CD1c-positive myeloid dendritic cell (primary cell): ENCODE measurements around the gene KCNAB1.
"Not testable (repeated sequence)": the region's sequence is repeated elsewhere in the genome, so short reads cannot be mapped to it uniquely, and the experiment has no call there.

Experiments used
- DNase-seq: peaks from one replicate; pipeline ENCODE4 v3.0.0-alpha.2; 2016; ENCODE audit errors: extremely low spot score

The KCNAB1 gene

DNA sequence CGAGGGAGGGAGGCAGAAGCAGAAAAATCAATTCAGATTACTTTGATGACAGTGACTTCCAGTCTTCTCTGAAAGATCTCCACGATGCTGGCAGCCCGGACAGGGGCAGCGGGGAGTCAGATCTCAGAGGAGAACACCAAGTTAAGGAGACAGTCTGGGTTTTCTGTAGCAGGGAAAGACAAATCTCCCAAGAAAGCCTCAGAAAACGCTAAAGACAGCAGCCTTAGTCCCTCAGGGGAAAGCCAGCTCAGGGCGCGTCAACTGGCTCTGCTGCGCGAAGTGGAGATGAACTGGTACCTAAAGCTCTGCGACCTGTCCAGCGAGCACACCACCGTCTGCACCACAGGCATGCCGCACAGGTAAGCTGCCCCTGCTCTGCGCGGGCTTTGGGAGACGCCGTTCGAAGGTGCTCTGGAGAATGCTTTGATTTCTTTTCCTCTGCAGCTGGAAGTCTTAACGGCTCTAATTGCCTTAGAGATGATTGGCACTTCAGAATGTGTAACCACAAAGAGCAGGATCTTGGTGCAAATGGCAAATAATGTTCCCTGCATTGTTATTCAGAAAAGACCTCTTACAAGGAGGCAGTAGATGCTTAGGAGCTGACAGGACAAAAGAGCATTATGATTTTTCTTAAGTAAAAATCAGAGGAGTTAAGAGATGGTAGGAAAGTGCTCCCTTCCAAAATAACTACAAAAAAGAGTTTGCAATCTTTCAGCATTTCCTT, at the start of gene KCNAB1:
KCNAB1 (plus strand) TSS at position 51 of the 724 bp plus-strand sequence.
- DNase-seq: no peak

DNA sequence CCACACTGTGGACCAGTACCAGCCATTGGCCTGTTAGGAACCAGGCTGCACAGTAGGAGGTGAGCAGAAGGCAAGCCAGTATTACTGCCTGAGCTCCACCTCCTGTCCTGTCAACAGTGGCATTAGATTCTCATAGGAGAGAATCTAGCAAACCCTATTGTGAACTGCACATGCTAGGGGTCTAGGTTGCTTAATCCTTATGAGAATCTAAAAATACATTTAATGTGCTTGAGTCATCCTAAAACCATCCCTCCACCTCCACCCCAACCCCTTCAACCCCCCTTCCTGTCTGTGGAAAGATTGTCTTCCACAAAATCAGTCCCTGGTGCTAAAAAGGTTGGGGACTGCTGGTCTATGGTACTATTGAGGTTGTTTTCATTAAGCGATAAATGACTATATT, 49.3 kb upstream of the KCNAB1 start:
- no peak for DNase-seq

DNA sequence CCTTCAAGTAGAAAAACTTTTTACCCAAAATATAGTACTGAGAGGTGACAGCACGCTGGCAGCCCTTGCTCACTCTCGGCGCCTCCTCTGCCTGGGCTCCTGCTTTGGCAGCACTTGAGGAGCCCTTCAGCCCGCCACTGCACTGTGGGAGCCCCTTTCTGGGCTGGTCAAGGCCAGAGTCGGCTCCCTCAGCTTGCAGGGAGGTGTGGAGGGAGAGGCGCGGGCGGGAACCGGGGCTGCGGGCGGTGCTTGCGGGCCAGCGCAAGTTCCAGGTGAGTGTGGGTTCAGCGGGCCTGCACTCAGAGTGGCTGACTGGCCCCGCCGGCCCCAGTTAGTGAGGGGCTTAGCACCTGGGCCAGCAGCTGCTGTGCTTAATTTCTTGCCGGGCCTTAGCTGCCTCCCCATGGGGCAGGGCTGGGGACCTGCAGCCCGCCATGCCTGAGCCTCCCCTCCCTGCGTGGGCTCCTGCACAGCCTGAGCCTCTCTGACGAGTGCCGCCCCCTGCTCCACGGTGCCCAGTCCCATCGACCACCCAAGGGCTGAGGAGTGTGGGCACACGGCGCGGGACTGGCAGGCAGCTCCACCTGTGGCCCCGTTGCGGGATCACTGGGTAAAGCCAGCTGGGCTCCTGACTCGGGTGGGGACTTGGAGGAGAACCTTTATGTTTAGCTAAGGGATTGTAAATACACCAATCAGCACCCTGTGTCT, 47.3 kb upstream of the KCNAB1 start:
- DNase-seq: not testable (repeated sequence)

DNA sequence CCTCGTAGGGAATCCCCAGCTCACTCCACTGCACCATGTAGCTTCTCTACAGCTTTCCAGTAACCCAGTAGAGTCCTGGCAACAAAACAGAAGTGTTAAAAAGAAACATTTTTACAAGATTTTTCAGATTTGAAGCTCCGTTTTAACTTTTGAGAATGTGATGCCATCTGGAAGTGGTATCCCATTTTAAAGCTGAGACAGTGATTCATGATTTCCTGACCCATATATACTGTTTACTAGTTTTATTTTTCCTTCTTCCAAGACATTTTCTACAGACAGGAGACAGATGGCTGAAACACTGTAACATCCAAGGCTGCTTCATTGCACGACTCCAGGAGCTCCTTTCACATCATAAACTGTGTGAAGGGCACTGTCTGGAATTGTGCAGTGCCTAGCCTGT, 30.3 kb upstream of the KCNAB1 start:
- no peak for DNase-seq

DNA sequence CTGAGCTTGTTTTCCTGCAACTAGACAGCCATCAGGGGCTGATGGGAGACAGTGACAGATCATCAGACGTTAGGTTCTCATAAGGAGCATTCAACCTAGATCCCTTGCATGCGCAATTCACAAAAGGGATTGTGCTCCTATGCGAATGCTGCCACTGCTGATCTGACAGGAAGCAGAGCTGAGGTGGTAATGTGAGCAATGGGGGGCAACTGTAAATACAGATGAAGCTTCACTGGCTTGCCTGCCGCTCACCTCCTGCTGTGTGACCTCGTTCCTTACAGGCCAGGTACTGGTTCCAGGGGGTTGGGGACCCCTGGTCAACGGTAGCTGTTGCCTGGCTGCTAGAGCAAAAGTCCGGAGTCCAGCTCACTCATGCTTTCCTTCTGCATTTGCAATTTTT, 26.4 kb upstream of the KCNAB1 start:
- DNase-seq: no peak

DNA sequence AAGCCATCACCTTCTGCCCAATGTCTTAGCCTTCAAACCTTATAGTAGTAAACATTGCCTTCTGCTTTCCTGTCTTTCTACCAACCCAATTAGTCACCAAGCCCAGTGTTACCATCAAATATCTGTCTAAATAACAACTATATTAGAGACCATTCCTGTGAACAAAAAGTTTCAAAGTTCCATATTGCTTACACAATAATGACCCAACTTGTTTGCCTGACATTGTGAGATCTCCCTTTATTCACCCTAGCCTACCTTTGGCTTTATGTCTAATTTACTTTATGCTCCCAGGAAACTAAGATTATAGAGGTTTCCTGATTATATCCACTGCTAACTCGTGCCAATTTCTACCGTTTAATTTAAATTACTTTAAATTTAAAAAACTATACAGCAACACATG, 26.0 kb upstream of the KCNAB1 start:
- DNase-seq: no peak

DNA sequence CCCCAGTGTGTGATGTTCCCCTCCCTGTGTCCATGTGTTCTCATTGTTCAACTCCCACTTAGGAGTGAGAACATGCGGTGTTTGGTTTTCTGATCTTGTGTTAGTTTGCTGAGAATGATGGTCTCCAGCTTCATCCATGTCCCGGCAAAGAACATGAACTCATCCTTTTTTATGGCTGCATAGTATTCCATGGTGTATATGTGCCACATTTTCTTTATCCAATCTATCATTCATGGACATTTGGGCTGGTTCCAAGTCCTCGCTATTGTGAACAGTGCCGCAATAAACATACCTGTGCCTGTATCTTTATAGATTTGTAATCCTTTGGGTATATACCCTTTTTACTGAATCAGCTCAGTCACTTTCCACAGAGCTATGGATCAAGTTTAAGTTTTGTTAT, 24.7 kb upstream of the KCNAB1 start:
- DNase-seq: not testable (repeated sequence)

DNA sequence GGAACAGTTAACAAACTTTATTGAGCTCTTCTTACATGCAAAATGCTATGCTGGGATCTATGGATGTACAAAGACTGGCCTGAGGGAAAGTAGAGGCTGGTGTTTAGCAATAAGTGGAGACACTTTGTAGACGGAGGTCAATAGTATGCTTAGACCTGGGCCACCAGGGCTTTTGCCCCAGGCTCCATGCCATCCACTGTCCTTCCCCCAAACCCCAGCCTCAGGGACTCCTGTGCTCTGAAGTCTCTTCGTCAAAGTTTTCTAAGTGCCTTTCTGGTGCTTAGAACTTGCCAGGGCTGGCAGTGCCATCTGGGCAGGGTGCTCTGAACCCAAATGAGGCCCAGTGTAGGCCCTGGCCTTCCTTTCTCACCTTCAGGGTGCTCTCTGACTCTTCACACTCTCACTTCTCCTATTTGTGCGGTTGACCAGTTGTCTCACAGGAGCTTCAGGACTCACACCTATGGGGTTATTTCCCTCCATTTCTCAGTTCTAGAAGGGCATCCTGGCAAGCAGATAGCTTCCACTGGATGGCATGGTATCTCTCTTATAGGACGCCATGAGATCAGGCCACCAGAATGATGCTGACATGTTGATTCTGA, 21.8 kb upstream of the KCNAB1 start:
- no peak for DNase-seq

DNA sequence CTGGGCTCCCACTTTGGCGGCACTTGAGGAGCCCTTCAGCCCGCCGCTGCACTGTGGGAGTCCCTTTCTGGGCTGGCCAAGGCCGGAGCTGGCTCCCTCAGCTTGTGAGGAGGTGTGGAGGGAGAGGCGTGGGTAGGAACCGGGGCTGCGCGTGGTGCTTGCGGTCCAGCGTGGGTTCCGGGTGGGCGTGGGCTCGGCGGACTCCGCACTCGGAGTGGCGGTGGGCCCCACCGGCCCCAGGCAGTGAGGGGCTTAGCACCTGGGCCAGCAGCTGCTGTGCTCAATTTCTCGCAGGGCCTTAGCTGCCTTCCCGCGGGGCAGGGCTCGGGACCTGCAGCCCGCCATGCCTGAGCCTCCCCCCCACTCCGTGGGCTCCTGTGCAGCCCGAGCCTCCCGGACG, 21.0 kb upstream of the KCNAB1 start:
- DNase-seq: not testable (repeated sequence)

DNA sequence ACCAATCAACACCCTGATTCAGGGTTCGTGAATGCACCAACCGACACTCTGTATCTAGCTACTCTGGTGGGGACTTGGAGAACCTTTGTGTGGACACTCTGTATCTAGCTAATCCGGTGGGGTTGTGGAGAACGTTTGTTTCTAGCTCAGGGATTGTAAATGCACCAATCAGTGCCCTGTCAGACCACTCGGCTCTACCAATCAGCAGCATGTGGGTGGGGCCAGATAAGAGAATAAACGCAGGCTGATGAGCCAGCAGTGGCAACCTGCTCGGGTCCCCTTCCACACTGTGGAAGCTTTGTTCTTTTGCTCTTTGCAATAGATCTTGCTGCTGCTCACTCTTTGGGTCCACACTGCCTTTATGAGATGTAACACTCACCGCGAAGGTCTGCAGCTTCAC, 20.4 kb upstream of the KCNAB1 start:
- DNase-seq: not testable (repeated sequence)

DNA sequence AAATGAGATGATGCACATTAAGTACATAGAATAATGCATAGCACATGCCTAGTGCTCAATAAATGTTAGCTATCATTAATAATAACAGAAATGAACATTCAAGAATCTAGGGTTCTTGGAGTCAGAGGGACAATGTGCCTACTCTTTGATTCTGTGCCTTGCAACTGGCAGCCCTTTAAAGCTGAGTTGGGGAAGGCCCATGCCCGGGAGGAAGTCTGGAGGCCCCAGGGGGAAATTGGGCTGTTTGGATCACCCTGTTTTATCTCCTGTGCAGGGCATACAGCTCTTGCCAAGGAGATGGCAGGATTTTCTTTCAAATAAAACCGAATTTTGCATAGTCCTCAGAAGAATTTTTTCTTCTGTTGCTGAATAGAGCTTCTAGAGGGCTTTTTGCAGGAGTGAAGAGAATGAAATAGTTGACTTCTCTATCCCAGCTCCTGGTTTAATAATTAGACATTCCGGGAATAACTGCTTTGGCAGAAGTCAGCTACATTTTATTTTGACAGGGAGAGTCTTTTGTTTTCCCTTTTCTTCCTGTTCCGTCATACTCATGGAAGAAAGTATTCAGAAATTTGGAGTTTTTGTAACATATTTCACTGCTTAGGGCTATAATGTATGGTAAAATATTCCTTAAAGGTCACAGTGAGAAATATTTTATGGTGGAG, 18.0 kb upstream of the KCNAB1 start:
- no peak for DNase-seq

DNA sequence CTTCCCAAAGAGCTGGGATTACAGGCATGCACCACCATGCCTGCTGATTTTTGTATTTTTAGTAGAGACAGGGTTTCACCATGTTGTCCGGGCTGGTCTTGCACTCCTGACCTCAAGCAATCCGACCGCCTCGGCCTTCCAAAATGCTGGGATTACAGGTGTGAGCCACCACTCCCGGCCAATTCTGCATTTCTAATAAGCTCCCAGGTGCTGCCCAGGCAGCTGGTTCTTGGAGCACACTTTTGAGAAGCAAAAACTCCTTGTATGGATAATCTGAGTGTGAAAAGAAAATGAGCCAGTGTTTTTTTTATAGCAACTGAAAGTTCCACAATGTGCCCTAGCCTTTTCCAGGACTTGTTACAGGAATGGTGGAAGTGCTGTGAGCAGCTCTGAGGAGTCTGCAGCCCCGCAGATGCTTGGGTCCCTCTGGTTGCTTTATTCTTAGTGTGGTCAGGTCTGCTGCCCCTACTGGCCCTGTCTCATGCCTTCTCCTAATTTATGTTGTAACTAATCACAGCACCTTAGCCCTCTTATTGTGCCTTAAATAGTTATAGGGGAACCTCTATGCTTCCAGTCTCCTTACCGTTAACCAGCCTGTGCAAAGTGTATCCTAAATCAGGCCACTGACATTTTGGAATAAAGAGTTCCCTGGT, 13.5 kb upstream of the KCNAB1 start:
- DNase-seq: no peak

DNA sequence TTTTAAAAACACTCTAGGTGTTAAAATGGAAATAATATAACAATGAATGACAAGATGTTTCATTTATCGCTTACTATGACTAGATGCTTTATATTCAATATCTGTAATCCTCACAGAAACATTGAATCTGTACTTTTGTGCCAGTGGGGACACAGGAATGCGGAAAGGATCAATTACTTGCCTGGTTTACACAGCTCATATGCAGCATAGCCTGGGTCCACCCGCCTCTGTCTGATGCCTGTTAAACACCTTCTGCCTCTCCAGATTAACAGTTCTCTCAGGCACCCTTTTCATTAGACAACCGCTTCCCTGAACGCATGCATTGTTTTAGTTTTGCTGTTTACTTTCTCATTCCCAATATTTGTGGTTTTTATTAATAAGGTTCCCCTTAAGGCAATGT, 12.9 kb upstream of the KCNAB1 start:
- no peak for DNase-seq

DNA sequence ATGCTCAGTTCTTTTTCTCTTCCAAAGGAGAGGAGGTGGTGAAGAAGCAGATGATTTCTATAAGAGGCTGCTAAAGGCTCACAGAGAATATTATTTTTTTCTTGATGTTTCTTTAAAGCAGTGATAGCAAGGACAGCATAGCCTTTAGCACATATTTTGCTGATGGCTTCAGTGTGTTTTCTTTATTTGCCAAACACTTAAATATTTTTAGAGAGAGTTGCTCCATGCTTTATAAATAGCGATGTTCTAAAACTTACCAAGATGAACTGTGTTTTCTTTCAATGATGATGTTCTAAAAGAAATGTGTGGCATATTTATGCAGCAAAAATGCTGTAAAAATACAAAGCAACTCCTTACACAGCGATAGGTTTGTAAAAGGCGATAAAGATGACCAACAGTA, 11.8 kb upstream of the KCNAB1 start:
- DNase-seq: no peak

DNA sequence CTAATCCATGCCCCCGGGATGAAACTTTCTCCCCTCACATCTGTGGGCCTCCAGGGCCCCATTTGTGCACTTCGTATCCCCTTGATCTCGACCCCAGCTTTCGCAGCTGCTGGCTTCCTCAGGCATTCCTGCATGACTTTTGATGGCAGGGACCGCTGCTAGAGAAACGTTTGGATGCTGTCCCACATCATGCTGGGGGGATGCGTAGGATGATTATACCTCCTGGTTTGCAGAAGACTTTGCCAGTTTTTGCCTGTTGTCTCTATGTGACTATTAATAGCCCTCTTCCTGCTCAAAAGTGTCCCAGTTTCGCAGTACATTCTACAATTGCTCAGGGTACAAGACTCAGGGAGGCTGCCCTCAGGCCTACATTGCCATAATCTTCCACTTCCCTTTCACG, 10.4 kb upstream of the KCNAB1 start:
- DNase-seq: no peak

DNA sequence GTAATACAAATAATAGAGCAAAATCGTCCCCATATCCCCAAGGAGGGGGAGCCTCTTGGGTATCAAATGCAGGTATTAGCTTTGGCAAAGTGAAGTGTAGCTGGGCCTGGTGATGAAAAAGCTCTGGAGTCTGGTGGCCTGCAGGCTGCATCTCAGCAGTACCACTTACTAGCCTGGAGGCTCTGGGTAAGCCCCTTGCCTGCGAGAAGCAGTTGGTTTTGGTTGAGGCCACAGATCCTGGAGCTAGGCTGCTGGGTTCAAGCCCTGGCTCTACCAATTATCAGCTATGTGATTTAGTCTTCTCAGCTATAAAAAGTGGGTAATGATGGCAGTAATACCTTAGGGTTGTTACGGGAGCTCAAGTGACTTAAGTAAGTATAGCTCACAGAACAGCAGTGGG, 6.1 kb downstream of the KCNAB1 start:
- no peak for DNase-seq

DNA sequence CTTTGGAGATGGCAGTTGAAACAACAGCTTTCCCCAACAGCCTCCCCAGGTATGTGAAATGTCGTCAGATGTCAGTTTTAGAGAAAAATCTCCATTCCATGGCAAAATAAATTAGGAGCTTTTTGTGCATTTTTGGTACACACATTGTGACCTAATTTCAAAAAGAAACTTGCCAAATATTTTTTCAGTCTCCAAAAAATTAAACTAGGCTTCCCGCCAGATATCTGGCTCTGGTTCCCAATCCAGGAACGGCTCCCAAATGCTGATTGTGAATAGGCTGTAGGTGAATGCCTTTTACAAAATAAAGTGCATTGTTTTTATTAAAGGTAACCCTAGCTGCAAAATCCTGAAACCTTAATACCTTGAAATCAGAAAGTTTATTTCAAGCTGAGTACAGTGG, 10.9 kb downstream of the KCNAB1 start:
- DNase-seq: no peak

DNA sequence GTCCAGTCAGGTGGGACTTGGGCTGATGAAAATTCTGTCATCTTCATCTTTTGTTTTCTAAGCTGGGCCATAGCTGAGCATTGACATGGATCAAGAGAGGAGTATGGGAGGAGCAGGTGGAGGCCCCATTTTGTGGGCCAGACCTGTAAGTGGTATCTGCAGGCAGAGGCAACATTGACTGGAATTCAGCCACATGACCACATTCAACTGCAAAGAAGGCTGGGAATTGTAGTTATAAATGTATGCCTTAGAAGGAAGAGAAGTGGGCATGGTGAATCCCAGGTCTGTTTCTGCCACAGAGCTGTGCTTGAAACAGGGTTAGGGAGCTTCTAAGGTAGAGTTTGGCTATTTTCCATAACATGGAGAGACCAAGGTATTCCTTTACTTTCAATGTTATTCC, 11.4 kb downstream of the KCNAB1 start:
- DNase-seq: no peak

DNA sequence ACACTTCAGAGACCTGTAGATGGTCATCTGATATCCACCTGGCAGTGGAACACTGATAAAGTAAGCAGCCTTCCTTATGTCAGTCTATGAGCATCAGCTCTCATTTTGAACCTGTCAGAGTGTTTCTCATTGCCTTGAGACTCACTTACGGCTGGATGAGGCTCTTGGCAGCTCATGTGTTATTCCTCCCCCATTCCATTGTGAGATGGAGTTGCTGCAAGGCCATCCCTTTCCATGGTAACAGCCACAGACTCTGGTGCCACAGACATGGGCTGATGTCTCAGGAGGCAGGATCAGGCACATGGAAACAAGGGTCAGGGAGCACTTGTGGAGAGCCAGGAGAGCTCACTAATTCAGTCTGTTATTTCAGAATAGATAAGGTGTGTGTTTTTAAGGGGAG, 11.9 kb downstream of the KCNAB1 start:
- DNase-seq: no peak

DNA sequence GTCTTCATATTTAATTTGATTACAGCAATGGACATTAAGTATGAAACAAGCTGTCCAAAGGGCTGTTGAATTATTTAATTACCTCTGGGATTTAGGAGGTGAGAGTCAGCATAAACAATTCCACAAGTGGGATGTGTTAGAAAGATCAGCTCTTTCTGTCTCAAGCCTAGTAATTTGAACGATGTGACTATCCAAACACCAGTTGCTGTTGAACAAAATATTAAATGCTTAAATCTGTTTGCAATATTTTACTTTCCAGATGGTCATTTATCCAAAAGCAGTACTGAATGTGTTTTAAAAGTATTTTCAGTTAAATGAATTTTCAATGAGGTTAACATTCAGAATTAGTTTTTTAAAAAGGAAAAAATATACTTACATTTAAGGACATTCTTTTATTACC, 12.7 kb downstream of the KCNAB1 start:
- no peak for DNase-seq

DNA sequence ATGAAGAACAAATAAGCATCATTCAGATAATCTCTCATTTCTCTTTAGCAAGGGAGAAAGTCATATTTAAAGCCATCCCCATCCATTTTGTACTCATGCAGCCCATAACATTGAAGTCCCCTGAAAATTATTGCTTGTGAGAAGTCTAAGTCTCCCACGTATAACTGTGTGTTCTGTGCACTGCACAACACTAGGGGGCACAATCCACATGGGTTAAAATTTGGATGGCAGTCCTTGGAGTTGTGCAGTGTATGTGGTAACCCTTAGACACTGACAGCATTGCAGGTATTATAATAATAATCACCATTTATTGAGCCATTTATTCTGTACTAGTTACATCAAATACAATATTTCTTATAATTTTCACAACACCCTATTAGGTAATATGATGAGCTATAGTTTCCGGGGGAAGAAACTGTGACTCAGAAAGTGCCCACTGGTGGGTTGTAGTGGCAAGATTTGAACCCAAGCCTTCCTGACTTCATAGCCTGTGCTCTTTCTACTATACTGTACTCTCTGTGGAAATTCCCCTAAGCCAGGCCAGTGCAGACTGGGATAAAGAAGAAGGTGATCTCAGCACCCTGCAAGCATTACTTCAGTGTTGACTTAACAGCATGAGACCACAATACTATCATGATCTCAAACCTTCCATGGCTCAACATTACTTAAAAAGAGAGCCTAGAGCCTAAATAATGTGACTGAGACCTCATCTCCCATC, 15.7 kb downstream of the KCNAB1 start:
- DNase-seq: no peak
